ENCODE results near the gene MRPL43.
"Not testable (repeated sequence)": the region's sequence is repeated elsewhere in the genome, so short reads cannot be mapped to it uniquely, and the experiment has no call there.

The MRPL43 gene

GRCh38 chr10:100986952-100987684 is at the start of gene MRPL43, which contains the start of gene TWNK:
MRPL43 (minus strand) TSS chr10:100987497; CDS start chr10:100987443, 54 bp downstream.
TWNK (plus strand) TSS chr10:100987543; CDS start chr10:100988211, 668 bp downstream.
- peak; percentile 82 for DNase-seq

DNA sequence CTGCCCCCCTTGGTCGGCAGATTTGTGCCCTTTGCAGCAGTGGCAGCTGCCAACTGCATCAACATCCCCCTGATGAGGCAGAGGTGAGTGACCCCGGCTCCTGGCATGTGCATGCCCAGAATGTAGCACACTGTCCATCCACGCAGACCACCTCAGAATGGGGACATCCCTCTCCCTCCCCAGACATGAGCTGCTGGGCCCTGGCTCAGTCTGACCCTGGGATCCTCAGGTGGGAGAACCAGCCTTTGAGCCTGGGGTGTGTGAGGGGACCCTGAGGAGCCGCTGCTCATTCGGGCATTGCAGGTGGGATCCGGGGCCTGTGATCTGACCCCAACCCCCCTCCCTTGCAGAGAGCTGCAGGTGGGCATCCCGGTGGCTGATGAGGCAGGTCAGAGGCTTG is 49.4 kb upstream of the MRPL43 start:
- DNase-seq = no peak

GRCh38 chr10:101035916-101036702 is 48.8 kb upstream of the MRPL43 start:
- no peak for DNase-seq

- DNase-seq = no peak
These were observed 48.0 kb upstream of the MRPL43 start for GRCh38 chr10:101035314-101035713.

DNA sequence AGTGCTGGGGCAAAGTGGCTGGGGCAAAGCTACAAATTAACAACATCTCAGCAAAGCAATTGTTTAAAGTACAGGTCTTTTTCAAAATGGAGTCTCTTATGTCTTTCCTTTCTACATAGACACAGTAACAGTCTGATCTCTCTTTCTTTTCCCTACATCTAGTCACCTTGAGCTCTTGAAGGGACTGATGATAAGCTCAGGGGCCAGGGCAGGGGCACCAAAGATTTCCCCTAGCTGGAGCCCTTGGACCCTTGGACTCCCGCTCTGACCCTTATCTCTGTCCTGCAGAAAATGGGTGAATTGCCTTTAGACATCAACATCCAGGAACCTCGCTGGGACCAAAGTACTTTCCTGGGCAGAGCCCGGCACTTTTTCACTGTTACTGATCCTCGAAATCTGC is 47.1 kb upstream of the MRPL43 start:
- DNase-seq = not testable (repeated sequence)

- DNase-seq = no peak
These were observed 46.0 kb upstream of the MRPL43 start for GRCh38 chr10:101033276-101033675.

DNA sequence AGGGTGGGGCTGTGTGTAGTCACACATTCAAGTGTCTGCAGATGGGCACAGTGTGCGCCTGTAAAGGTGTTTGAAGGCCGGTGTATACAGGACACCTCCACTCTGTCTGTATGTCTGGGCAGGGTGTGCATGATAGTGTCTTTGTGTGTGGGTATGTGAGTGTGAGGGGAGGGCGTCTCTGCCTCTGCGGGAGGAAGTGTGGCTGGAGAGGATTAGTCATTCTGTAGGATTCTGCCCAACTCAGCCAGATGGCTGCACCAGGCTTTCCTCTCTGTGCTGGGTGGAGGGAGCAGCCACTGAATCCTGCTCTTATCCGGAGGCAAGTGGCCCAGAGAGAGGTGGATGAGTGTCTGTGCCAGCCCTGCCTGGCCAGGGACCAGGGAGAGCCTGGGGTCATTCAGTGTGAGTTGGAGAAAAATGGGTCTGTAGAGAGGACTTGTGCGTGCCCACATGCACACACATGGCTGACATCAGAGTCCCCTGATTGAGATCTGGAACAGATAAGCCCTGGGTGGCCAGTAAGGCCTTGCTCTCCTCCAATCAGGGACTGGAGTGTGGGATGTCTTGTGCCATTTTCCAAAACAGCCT is 45.4 kb upstream of the MRPL43 start:
- peak; percentile 43 for DNase-seq

DNA sequence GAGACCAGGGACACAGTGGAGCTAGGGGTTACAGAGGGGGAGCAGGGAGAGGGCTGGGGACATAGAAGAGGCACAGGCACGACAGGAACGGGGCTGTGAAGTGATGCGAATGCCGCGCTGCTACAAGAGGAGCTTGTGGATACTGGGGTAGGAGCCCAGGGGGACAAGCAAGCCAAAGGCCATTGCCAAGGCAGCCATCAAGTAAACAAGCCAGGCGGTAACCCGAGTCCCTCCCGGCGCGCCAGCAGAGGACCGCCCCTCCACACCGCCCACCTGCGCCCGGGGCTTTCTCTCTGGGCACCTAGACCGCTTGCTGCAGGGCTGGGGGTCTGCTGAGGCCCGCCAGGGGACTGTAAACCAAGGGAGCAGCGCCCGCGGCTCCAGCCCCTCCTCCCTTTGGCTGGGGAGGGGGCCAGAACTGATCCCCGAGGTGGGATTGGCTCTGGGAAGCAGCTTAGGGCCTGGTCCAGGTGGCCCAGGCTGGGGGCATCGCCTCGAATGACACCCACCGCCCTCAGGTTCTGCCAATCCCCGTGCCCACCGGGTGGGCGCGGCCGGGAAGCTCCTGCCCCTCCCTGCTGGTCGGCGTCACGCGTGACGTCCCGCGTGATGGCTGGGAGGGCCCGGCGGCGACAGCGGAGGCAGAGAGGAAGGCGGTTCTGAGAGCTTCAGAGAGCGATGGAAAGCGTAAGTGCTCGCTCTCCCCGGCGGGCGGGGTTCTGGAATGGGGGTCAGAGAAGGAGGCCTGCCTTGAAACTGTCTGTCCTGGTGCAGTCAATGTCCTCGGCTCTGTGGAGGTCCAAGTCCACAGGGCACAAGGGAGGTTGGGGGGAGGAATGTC is 44.7 kb upstream of the MRPL43 start:
- peak; percentile 69 for DNase-seq

DNA sequence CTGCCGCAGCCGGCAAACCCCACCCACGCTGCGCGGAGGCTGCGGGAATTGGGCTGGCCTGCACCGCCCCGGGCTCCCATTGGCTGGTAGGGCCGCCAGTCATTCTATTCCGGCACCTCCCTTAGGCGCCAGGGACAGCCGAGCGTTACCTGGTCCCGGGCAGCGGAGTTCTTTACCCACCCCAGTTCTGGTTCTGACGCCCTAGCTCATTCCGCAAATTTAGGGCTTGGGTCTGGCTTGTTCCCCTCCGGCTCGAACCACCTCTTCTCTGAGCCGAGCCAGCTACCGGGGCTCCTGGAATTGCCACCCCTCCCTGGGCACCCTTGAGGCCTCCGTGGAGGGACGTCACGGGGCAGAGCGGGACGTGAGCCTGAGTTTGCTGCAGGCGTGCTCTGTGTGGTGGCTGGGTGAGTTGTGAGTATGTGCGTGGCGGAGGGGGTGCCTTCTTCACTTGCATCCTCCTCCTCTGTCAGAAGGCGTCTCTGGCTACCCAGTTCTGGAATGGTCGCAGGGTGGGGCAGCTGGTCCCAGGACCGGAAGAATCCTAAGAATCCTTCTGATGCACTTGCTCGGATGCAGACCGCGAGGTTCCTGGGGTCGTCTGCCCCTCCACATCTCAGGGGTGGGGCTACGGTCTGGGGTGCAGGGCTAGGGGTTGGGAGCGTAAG is 44.0 kb upstream of the MRPL43 start, which contains the start of the genes PDZD7 and SFXN3:
Gene PDZD7 (minus strand): TSS at position 2 of the 668 bp plus-strand sequence. CDS start 910 bp downstream, outside the sequence.
Gene SFXN3 (plus strand): TSS at position 107 of the 668 bp plus-strand sequence. CDS start 3,461 bp downstream, outside the sequence.
- peak; percentile 98 for DNase-seq

DNA sequence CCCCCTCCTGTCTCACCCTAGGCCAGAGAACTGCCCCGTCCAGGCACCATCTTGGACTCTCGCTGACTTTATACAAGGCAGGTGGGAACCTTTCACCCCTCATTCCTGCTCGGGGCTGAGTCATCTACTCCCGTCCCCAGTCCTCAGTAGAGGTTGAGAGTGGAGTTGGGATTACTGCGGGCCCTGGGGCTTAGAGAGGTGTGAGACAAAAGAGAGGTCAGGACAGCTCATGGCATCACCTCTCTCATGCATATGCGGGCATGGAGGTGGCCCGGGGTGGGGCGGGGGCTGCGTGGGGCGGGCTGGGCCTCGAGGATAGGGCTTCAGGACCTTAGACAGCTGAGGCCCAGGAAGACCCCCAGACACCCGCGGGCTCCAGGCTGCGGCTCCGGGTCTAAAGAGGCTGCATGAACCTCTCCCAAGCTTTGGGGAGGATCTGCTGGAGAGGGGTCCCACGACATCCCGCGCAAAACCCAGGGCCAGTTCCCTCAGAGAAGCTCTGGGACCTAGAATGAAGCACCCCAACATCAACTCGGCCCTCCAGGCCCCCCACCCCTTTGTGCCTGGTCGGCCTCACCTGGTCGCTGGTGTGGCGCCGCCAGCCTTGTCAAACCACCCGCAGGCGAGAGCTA is 43.3 kb upstream of the MRPL43 start:
- no peak for DNase-seq

- no peak for DNase-seq
These were observed 42.4 kb upstream of the MRPL43 start for GRCh38 chr10:101029520-101030295.

DNA sequence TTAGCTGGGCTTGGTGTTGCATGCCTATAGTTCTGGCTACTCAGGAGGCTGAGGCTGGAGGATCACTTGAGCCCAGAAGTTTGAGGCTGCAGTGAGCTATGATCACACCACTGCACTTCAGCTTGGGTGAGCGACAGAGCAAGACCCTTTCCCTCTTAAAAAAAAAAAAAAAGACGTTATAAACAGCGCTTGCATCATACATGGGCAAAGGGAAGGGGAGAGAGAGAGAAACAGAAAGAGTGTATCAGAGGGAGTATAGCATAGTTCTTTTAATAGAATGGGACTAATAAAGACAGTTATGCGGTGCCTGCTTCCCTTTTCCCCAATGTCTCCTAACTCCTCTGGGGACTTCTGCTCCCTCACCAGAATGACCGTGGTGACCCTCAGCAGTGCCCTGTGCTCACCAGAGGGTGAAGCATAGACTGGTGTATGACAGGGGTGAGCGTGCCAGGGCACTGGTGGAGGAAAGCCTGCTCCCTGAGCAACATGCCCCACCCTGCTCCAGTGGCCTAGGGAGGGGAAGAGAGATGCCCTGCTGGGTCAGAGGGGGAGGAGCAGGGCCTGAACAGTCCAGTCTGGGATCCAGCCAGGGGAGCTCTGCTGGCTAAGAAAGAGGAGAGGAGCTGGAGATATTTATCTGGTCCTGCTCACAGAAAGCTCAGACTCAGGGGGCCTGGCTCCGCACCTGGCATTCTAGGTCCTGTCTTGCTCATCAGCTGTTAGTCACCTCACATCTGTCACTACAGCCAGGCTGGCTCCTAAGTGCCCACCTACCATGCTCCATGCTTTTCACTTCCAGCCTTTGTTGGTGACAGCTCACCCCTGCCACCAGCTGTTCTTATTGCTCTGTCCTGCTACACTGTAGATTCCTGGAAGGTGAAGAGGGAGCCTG is 41.4 kb upstream of the MRPL43 start:
- no peak for DNase-seq

DNA sequence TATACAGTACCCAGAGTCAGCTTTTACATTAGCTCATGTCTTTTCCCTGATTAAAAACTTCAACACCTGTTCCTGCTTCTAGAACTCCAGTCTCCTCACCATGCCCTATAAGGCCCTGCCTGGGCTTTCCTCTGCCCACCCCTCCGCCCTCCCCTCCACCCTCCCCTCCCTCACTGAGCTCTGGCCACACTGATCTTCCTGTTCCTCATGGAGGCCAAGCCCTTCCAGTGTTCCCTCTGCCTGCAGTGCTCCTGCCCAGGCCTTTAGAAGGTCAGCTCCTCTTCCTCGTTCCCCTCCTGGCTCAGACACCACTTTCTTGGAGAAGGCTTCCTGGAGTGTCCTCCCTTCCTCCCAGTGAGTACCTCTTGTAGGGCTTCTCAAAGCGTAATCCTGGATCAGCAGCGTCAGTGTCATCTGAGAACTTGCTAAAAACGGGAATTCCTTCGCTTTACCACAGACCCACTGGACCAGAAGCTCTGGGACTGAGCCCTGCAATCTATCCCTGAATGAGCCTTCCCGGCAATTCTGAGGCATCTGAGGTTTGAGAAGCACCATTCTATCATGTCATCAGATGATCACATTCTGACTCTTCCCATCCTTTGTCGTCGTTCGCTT is 39.9 kb upstream of the MRPL43 start:
- no peak for DNase-seq

- no peak for DNase-seq
These were observed 35.8 kb upstream of the MRPL43 start for GRCh38 chr10:101022967-101023705.

GRCh38 chr10:101021692-101022251 is 34.5 kb upstream of the MRPL43 start:
- DNase-seq = no peak

DNA sequence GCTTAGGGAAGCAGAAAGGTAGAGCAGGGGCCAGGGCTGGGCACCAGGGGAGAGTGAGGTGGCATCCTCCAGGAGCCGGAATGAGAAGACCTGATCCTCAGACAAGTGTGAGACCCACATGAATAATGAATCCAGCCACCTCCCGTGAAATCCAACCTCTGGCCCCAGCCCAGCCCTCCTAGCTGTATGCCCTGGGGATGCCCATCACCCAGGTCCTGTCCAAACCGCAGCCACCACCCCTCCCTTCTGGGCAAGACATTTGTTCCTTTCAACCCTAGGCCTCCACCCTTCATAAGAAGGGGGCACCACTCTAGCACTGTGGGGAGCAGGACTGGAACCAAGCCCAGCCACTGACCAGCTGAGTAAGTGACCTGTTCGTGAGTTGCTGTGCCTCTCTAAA is 33.9 kb upstream of the MRPL43 start:
- no peak for DNase-seq

DNA sequence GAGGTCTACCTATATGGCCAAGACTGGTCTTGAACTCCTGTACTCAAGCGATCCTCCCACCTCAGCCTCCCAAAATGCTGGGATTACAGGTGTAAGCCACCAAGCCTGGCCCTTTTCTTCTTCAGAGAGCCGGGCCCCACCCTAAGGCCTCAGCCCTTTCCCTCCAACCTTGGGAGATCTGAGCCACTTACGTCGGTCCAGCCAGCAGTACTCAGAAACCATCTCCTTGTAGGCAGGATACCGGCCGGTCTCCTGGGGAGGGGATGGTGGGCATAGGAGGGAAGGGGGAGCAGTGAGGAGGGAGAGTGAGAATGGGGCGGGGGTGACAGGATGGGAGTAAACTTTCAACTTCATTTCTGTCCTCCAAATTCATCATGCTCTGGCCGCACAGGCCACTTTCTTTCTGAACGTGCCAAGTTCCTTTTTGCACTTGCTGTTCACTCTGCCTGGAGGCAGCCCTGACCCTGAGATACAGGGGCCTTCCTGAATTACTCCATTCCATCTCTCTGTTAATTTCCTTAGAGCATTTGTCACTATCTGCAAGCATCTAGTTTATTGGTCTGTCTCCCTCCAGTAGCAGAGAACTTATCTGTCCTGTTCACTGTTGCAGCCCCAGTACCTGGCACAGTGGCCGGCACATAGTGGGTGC is 33.3 kb upstream of the MRPL43 start:
- DNase-seq = no peak

GRCh38 chr10:101019440-101019703 is 32.1 kb upstream of the MRPL43 start:
- no peak for DNase-seq

Measured in stimulated activated CD4-positive, alpha-beta T cell treated with anti-CD3 and anti-CD28 coated beads, Interleukin-12 subunit alpha, Interleukin-12 subunit beta, amount 100 ng/mL, for 4 hours (primary cell).